GM23338 (cell line): ENCODE results near the gene TMEM123. TPM values are rescaled to one million over a fixed set of nuclear protein-coding genes. Genes with fewer than 3 reads are reported as not detected.

Experiments
- ATAC-seq: fragments of 200-7000 bp; cut with Tn5 transposase; 3 replicates; pipeline ENCODE4 v1.9.1; 2020
- DNase-seq: peaks from one replicate; pipeline ENCODE4 v3.0.0-alpha.2; 2015; ENCODE audit warnings: low spot score
- H2AFZ ChIP-seq: fragments of 200-600 bp; sonication (generic); 2 replicates; pipeline ENCODE4 v1.8.0; 2016; ENCODE audit warnings: antibody characterized with exemption, mild to moderate bottlenecking, moderate library complexity
- H3F3A ChIP-seq: fragments of 200-600 bp; sonication (generic); replicated peaks from 2 replicates; pipeline ENCODE4 v1.8.0; 2017; ENCODE audit warnings: antibody characterized with exemption, mixed run types, low read depth
- H3K27ac ChIP-seq: fragments of 200-600 bp; sonication (generic); 2 replicates; pipeline ENCODE4 v1.6.1; 2016; ENCODE audit warnings: low read depth
- H3K27me3 ChIP-seq: fragments of 200-600 bp; sonication (generic); 2 replicates; pipeline ENCODE4 v1.8.0; 2016; ENCODE audit warnings: mild to moderate bottlenecking, mixed run types, moderate library complexity; ENCODE audit not compliant: insufficient read depth
- H3K36me3 ChIP-seq: fragments of 200-600 bp; sonication (generic); 2 replicates; pipeline ENCODE4 v1.8.0; 2016; ENCODE audit warnings: mild to moderate bottlenecking; ENCODE audit not compliant: insufficient read depth
- H3K4me1 ChIP-seq: fragments of 200-600 bp; sonication (generic); 2 replicates; pipeline ENCODE4 v1.8.0; 2016; ENCODE audit warnings: mild to moderate bottlenecking, moderate library complexity; ENCODE audit not compliant: insufficient read depth
- H3K4me2 ChIP-seq: fragments of 200-600 bp; sonication (generic); 2 replicates; pipeline ENCODE4 v1.7.1; 2017; ENCODE audit warnings: mixed run types
- H3K4me3 ChIP-seq: fragments of 200-600 bp; sonication (generic); 2 replicates; pipeline ENCODE4 v1.6.1; 2016; ENCODE audit warnings: mixed run types
- H3K79me2 ChIP-seq: fragments of 200-600 bp; sonication (generic); replicated peaks from 2 replicates; pipeline ENCODE4 v1.8.0; 2017; ENCODE audit warnings: mild to moderate bottlenecking; ENCODE audit not compliant: insufficient read depth
- H3K9me2 ChIP-seq: fragments of 200-600 bp; sonication (generic); 2 replicates; pipeline ENCODE4 v1.8.0; 2017; ENCODE audit not compliant: insufficient read depth
- H4K20me1 ChIP-seq: fragments of 200-600 bp; sonication (generic); replicated peaks from 2 replicates; pipeline ENCODE4 v1.8.0; 2017; ENCODE audit warnings: mild to moderate bottlenecking; ENCODE audit not compliant: insufficient read depth
- H3K27ac Mint-ChIP-seq: 2 replicates; pipeline ENCODE4 v1.8.0; 2020; ENCODE audit warnings: inconsistent platforms, mild to moderate bottlenecking, moderate library complexity, mixed read lengths
- H3K27me3 Mint-ChIP-seq: 3 replicates; pipeline ENCODE4 v1.8.0; 2022; ENCODE audit warnings: low read depth, mild to moderate bottlenecking, moderate library complexity, mixed read lengths, inconsistent platforms; ENCODE audit not compliant: insufficient read depth, poor library complexity
- H3K36me3 Mint-ChIP-seq: 3 replicates; pipeline ENCODE4 v1.8.0; 2021; ENCODE audit warnings: low read depth, mild to moderate bottlenecking, inconsistent platforms, moderate library complexity, mixed read lengths
- H3K4me1 Mint-ChIP-seq: 3 replicates; pipeline ENCODE4 v1.8.0; 2020; ENCODE audit warnings: mild to moderate bottlenecking, inconsistent platforms, mixed read lengths
- H3K4me3 Mint-ChIP-seq: 3 replicates; pipeline ENCODE4 v1.8.0; 2021; ENCODE audit warnings: moderate library complexity, mild to moderate bottlenecking, inconsistent platforms, mixed read lengths
- H3K9me3 Mint-ChIP-seq: 3 replicates; pipeline ENCODE4 v1.8.0; 2020; ENCODE audit warnings: moderate library complexity, mild to moderate bottlenecking, inconsistent platforms, mixed read lengths
- CREB1 ChIP-seq: fragments of 250-450 bp; sonication (Bioruptor Pico); IDR thresholded peaks from 2 replicates; pipeline ENCODE4 v1.5.0; 2020; ENCODE audit warnings: low read depth, mild to moderate bottlenecking, moderate library complexity
- EZH2 ChIP-seq: fragments of 200-600 bp; sonication (generic); IDR thresholded peaks from one replicate; pipeline ENCODE4 v1.8.0; 2017; ENCODE audit warnings: antibody characterized with exemption, mild to moderate bottlenecking, low read depth; ENCODE audit not compliant: unreplicated experiment
- EZH2phosphoT487 ChIP-seq: fragments of 200-600 bp; sonication (generic); IDR thresholded peaks from one replicate; pipeline ENCODE4 v1.8.1; 2018; ENCODE audit warnings: antibody characterized with exemption; ENCODE audit not compliant: unreplicated experiment
- JUNB ChIP-seq: IDR thresholded peaks from one replicate; pipeline ENCODE4 v1.6.1; 2016; ENCODE audit warnings: antibody characterized with exemption; ENCODE audit not compliant: unreplicated experiment
- NANOG ChIP-seq: IDR thresholded peaks from 2 replicates; pipeline ENCODE4 v1.6.1; 2016; ENCODE audit warnings: antibody characterized with exemption, borderline replicate concordance
- POLR2AphosphoS5 ChIP-seq: IDR thresholded peaks from 2 replicates; pipeline ENCODE4 v1.6.1; 2016; ENCODE audit warnings: antibody characterized with exemption, low read depth
- STAT1 ChIP-seq: IDR thresholded peaks from one replicate; pipeline ENCODE4 v1.6.1; 2016; ENCODE audit warnings: antibody characterized with exemption; ENCODE audit not compliant: unreplicated experiment
- ZNF114 ChIP-seq: fragments of 250-450 bp; sonication (Bioruptor Pico); IDR thresholded peaks from 2 replicates; pipeline ENCODE4 v1.5.0; 2020; ENCODE audit warnings: mild to moderate bottlenecking, moderate library complexity
- ZNF331 ChIP-seq: fragments of 250-450 bp; sonication (Bioruptor Pico); IDR thresholded peaks from 2 replicates; pipeline ENCODE4 v1.5.0; 2020; ENCODE audit warnings: low read depth, mild to moderate bottlenecking, moderate library complexity
- polyA plus RNA-seq: library from polyadenylated mRNA; unstranded; fragments of >200 nt; fragmentation: Nextera tagmentation; extraction: Ambion mirVana; gene quantifications from 2 replicates; pipeline ENCODE4 v1.2.1, GENCODE V29; 2016
- total RNA-seq: library from RNA; depleted of rRNA; stranded (reverse); fragments of >200 nt; shearing (Covaris generic); gene quantifications from 2 replicates; pipeline ENCODE4 v1.2.3, GENCODE V29; 2014
- TF ChIP-seq, protein P1 (sequence below), 2 experiments: fragments of 200-600 bp in 1 of 2; sonication (generic) in 1 of 2; conservative IDR thresholded peaks; 2 replicates each; pipeline versions ENCODE4 v1.5.1 to v1.6.1; 2016 to 2017; ENCODE audit warnings: antibody characterized with exemption in 2 of 2, low read depth in 2 of 2, mild to moderate bottlenecking in 2 of 2, moderate library complexity in 1 of 2
- TF ChIP-seq, protein P2 (sequence below): fragments of 250-450 bp; sonication (Bioruptor Pico); IDR thresholded peaks from 2 replicates; pipeline ENCODE4 v1.5.0; 2020; ENCODE audit warnings: mild to moderate bottlenecking, moderate library complexity
- TF ChIP-seq, protein P3 (sequence below): IDR thresholded peaks from one replicate; pipeline ENCODE4 v1.6.1; 2018; ENCODE audit warnings: antibody characterized with exemption; ENCODE audit not compliant: unreplicated experiment
- TF ChIP-seq, protein P4 (sequence below): IDR thresholded peaks from 2 replicates; pipeline ENCODE4 v1.6.1; 2016; ENCODE audit warnings: antibody characterized with exemption

Gene TMEM123
- total and polyA plus RNA-seq, 2 experiments from 2014 or later, result 44.1 to 61.0 TPM

DNA sequence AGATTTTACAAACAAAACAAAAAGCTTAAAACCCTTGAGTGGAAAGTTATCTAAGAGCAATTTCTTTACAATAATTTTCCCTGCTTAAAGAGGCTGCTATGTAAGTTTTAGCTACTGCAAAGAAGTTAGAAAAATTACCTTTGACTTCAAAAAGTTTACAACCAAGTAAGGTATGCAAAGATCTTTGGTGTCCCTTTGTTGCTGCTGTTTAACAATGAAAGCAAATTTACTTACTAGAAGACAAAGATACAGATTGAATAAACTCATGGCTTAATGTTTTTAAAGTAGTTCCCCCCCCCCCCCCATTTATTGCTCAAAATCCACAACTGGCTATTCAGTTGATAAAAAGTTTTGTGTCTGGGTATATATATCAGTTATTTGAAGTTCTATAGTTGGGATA, 26.0 kb downstream of the TMEM123 start:
- no peak overlapping the region for H3K27ac Mint-ChIP-seq
- peaks cover 4% of the 10 kb centered on the region for H3K9me3 Mint-ChIP-seq
- TF ChIP-seq EZH2phosphoT487, result no peak
- no peak for TF ChIP-seq EZH2
- TF ChIP-seq, protein P1, sequence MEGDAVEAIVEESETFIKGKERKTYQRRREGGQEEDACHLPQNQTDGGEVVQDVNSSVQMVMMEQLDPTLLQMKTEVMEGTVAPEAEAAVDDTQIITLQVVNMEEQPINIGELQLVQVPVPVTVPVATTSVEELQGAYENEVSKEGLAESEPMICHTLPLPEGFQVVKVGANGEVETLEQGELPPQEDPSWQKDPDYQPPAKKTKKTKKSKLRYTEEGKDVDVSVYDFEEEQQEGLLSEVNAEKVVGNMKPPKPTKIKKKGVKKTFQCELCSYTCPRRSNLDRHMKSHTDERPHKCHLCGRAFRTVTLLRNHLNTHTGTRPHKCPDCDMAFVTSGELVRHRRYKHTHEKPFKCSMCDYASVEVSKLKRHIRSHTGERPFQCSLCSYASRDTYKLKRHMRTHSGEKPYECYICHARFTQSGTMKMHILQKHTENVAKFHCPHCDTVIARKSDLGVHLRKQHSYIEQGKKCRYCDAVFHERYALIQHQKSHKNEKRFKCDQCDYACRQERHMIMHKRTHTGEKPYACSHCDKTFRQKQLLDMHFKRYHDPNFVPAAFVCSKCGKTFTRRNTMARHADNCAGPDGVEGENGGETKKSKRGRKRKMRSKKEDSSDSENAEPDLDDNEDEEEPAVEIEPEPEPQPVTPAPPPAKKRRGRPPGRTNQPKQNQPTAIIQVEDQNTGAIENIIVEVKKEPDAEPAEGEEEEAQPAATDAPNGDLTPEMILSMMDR (conservative IDR thresholded peaks at IDR 0.05; ENCODE audit: low read depth in 2 of 2), result no peak
- TF ChIP-seq ZNF114 (CRISPR knock-in tag), result no peak
- TF ChIP-seq, protein P2, sequence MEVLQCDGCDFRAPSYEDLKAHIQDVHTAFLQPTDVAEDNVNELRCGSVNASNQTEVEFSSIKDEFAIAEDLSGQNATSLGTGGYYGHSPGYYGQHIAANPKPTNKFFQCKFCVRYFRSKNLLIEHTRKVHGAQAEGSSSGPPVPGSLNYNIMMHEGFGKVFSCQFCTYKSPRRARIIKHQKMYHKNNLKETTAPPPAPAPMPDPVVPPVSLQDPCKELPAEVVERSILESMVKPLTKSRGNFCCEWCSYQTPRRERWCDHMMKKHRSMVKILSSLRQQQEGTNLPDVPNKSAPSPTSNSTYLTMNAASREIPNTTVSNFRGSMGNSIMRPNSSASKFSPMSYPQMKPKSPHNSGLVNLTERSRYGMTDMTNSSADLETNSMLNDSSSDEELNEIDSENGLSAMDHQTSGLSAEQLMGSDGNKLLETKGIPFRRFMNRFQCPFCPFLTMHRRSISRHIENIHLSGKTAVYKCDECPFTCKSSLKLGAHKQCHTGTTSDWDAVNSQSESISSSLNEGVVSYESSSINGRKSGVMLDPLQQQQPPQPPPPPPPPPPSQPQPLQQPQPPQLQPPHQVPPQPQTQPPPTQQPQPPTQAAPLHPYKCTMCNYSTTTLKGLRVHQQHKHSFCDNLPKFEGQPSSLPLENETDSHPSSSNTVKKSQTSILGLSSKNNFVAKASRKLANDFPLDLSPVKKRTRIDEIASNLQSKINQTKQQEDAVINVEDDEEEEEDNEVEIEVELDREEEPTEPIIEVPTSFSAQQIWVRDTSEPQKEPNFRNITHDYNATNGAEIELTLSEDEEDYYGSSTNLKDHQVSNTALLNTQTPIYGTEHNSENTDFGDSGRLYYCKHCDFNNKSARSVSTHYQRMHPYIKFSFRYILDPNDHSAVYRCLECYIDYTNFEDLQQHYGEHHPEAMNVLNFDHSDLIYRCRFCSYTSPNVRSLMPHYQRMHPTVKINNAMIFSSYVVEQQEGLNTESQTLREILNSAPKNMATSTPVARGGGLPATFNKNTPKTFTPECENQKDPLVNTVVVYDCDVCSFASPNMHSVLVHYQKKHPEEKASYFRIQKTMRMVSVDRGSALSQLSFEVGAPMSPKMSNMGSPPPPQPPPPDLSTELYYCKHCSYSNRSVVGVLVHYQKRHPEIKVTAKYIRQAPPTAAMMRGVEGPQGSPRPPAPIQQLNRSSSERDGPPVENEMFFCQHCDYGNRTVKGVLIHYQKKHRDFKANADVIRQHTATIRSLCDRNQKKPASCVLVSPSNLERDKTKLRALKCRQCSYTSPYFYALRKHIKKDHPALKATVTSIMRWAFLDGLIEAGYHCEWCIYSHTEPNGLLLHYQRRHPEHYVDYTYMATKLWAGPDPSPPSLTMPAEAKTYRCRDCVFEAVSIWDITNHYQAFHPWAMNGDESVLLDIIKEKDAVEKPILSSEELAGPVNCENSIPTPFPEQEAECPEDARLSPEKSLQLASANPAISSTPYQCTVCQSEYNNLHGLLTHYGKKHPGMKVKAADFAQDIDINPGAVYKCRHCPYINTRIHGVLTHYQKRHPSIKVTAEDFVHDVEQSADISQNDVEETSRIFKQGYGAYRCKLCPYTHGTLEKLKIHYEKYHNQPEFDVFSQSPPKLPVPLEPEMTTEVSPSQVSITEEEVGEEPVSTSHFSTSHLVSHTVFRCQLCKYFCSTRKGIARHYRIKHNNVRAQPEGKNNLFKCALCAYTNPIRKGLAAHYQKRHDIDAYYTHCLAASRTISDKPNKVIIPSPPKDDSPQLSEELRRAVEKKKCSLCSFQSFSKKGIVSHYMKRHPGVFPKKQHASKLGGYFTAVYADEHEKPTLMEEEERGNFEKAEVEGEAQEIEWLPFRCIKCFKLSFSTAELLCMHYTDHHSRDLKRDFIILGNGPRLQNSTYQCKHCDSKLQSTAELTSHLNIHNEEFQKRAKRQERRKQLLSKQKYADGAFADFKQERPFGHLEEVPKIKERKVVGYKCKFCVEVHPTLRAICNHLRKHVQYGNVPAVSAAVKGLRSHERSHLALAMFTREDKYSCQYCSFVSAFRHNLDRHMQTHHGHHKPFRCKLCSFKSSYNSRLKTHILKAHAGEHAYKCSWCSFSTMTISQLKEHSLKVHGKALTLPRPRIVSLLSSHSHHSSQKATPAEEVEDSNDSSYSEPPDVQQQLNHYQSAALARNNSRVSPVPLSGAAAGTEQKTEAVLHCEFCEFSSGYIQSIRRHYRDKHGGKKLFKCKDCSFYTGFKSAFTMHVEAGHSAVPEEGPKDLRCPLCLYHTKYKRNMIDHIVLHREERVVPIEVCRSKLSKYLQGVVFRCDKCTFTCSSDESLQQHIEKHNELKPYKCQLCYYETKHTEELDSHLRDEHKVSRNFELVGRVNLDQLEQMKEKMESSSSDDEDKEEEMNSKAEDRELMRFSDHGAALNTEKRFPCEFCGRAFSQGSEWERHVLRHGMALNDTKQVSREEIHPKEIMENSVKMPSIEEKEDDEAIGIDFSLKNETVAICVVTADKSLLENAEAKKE, result no peak
- TF ChIP-seq ZNF331 (CRISPR knock-in tag), result no peak
- TF ChIP-seq, protein P3, sequence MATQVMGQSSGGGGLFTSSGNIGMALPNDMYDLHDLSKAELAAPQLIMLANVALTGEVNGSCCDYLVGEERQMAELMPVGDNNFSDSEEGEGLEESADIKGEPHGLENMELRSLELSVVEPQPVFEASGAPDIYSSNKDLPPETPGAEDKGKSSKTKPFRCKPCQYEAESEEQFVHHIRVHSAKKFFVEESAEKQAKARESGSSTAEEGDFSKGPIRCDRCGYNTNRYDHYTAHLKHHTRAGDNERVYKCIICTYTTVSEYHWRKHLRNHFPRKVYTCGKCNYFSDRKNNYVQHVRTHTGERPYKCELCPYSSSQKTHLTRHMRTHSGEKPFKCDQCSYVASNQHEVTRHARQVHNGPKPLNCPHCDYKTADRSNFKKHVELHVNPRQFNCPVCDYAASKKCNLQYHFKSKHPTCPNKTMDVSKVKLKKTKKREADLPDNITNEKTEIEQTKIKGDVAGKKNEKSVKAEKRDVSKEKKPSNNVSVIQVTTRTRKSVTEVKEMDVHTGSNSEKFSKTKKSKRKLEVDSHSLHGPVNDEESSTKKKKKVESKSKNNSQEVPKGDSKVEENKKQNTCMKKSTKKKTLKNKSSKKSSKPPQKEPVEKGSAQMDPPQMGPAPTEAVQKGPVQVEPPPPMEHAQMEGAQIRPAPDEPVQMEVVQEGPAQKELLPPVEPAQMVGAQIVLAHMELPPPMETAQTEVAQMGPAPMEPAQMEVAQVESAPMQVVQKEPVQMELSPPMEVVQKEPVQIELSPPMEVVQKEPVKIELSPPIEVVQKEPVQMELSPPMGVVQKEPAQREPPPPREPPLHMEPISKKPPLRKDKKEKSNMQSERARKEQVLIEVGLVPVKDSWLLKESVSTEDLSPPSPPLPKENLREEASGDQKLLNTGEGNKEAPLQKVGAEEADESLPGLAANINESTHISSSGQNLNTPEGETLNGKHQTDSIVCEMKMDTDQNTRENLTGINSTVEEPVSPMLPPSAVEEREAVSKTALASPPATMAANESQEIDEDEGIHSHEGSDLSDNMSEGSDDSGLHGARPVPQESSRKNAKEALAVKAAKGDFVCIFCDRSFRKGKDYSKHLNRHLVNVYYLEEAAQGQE, result no peak
- no peak for TF ChIP-seq POLR2AphosphoS5
- TF ChIP-seq CREB1 (CRISPR knock-in tag), result no peak
- TF ChIP-seq STAT1, result no peak
- TF ChIP-seq, protein P4, sequence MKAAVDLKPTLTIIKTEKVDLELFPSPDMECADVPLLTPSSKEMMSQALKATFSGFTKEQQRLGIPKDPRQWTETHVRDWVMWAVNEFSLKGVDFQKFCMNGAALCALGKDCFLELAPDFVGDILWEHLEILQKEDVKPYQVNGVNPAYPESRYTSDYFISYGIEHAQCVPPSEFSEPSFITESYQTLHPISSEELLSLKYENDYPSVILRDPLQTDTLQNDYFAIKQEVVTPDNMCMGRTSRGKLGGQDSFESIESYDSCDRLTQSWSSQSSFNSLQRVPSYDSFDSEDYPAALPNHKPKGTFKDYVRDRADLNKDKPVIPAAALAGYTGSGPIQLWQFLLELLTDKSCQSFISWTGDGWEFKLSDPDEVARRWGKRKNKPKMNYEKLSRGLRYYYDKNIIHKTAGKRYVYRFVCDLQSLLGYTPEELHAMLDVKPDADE, result no peak
- TF ChIP-seq JUNB, result no peak
- TF ChIP-seq NANOG, result no peak
- no peak overlapping the region for H3K4me3 Mint-ChIP-seq
- no peak overlapping the region for H3K4me2 ChIP-seq
- H3K4me1 Mint-ChIP-seq, result peaks cover 24% of the 10 kb centered on the region
- H3K27me3 ChIP-seq, result no peaks in the 10 kb centered on the region
- H3K36me3 ChIP-seq, result no peaks in the 10 kb centered on the region
- ATAC-seq, result no peak
- H3K9me2 ChIP-seq, result no peaks in the 10 kb centered on the region
- no peak for DNase-seq
- peaks cover 20% of the 10 kb centered on the region for H3K36me3 Mint-ChIP-seq
- no peaks in the 10 kb centered on the region for H3F3A ChIP-seq
- no peak overlapping the region for H2AFZ ChIP-seq
- peaks cover 16% of the 10 kb centered on the region for H3K79me2 ChIP-seq
- no peak overlapping the region for H3K4me3 ChIP-seq
- peaks cover 9% of the 10 kb centered on the region for H4K20me1 ChIP-seq
- peaks cover 12% of the 10 kb centered on the region; the same call in 1 of the 2 replicates for H3K4me1 ChIP-seq
- peaks cover 9% of the 10 kb centered on the region for H3K27me3 Mint-ChIP-seq
- no peak overlapping the region for H3K27ac ChIP-seq
